A549 (cell line): Measurements from ENCODE around the gene GPR171. TPM values are rescaled to one million over a fixed set of nuclear protein-coding genes. Genes with fewer than 3 reads are reported as not detected.
"Not testable (repeated sequence)": the region's sequence is repeated elsewhere in the genome, so short reads cannot be mapped to it uniquely, and the experiment has no call there.

Experiments
- ATAC-seq, 2 experiments: fragments of 200-7000 bp in 1 of 2; fragments of >200 bp in 1 of 2; cut with Nextera tagmentation in 1 of 2; cut with Tn5 transposase in 1 of 2; 3 replicates each; pipeline versions ENCODE4 v1.8.0 to v1.9.1; 2018 to 2020; ENCODE audit warnings: mild to moderate bottlenecking in 1 of 2, moderate library complexity in 1 of 2
- CTCF ChIA-PET: fragments of 300-600 bp; sonication (Branson Sonifier 250); formaldehyde crosslinking; extraction: SDS; loops from one replicate; lab custom pipeline; 2021; ENCODE audit warnings: antibody characterized with exemption, inconsistent platforms; lab: Yijun Ruan, JAX
- POLR2A ChIA-PET: fragments of 350-600 bp; formaldehyde crosslinking; extraction: SDS; loops from one replicate; lab custom pipeline; 2021; ENCODE audit warnings: antibody characterized with exemption, inconsistent platforms; lab: Yijun Ruan, JAX
- DNase-seq, 2 experiments: peaks; one replicate each; pipeline versions ENCODE4 v3.0.0 to v3.0.0-alpha.2; 2011 to 2016; ENCODE audit warnings: low read depth in 1 of 2, low spot score in 1 of 2
- FAIRE-seq: peaks from 2 replicates; lab custom pipeline; 2011; peaks lifted over from hg19 to GRCh38; lab: Jason Lieb, UNC
- H3K27ac ChIP-seq, 2 experiments: fragments of >200 bp; sonication (Bioruptor Twin); formaldehyde crosslinking; 3 replicates each; pipeline ENCODE4 v1.5.1; 2016 to 2017
- H3K4me1 ChIP-seq: fragments of >200 bp; sonication (Bioruptor Twin); formaldehyde crosslinking; 3 replicates; pipeline ENCODE4 v1.6.1; 2016
- H3K4me2 ChIP-seq: fragments of >200 bp; sonication (Bioruptor Twin); formaldehyde crosslinking; 3 replicates; pipeline ENCODE4 v1.6.1; 2016
- H3K4me3 ChIP-seq: fragments of >200 bp; sonication (Bioruptor Twin); formaldehyde crosslinking; 3 replicates; pipeline ENCODE4 v1.5.1; 2016
- H3K9me3 ChIP-seq: fragments of >200 bp; sonication (Bioruptor Twin); formaldehyde crosslinking; 3 replicates; pipeline ENCODE4 v1.6.1; 2016
- BCL3 ChIP-seq: fragments of >200 bp; sonication (Bioruptor Twin); formaldehyde crosslinking; IDR thresholded peaks from 3 replicates; pipeline ENCODE4 v1.6.1; 2016
- CBX2 ChIP-seq: fragments of 200-600 bp; sonication (generic); IDR thresholded peaks from 2 replicates; pipeline ENCODE4 v1.6.1; 2016; ENCODE audit warnings: low read depth, mild to moderate bottlenecking, borderline replicate concordance
- CBX8 ChIP-seq: fragments of 200-600 bp; sonication (generic); IDR thresholded peaks from 2 replicates; pipeline ENCODE4 v1.6.1; 2016
- CTCF ChIP-seq: fragments of >200 bp; sonication (Bioruptor Twin); formaldehyde crosslinking; IDR thresholded peaks from 3 replicates; pipeline ENCODE4 v1.5.1; 2016
- E2F6 ChIP-seq: IDR thresholded peaks from 2 replicates; pipeline ENCODE4 v1.6.1; 2012; ENCODE audit warnings: low read depth, borderline replicate concordance
- ELK1 ChIP-seq: fragments of 150-350 bp; IDR thresholded peaks from 2 replicates; pipeline ENCODE4 v1.6.1; 2014; ENCODE audit warnings: low read depth, mild to moderate bottlenecking, low read length
- FOSB ChIP-seq: fragments of 250-450 bp; sonication (Bioruptor Pico); IDR thresholded peaks from 2 replicates; pipeline ENCODE4 v1.5.0; 2020; ENCODE audit warnings: mild to moderate bottlenecking, moderate library complexity
- FOXS1 ChIP-seq: fragments of 250-450 bp; sonication (Bioruptor Pico); IDR thresholded peaks from 2 replicates; pipeline ENCODE4 v1.5.0; 2020; ENCODE audit warnings: mild to moderate bottlenecking, moderate library complexity
- JUN ChIP-seq, 2 experiments: fragments of >200 bp; sonication (Bioruptor Twin); formaldehyde crosslinking; IDR thresholded peaks; 2 replicates in 1 of 2; 3 replicates in 1 of 2; pipeline ENCODE4 v1.6.1; 2016 to 2017
- KDM1A ChIP-seq: fragments of 200-600 bp; sonication (generic); IDR thresholded peaks from 2 replicates; pipeline ENCODE4 v1.6.1; 2016; ENCODE audit warnings: low read depth, mild to moderate bottlenecking
- MYC ChIP-seq: IDR thresholded peaks from 2 replicates; pipeline ENCODE4 v1.6.1; 2012; ENCODE audit warnings: mild to moderate bottlenecking, inconsistent platforms, low read length, improper control_type of control experiment, borderline replicate concordance
- NFE2L2 ChIP-seq: fragments of 150-350 bp; conservative IDR thresholded peaks from 2 replicates; pipeline ENCODE4 v1.6.1; 2014; ENCODE audit warnings: low read length
- NPAS2 ChIP-seq: fragments of 250-450 bp; sonication (Bioruptor Pico); IDR thresholded peaks from 2 replicates; pipeline ENCODE4 v1.8.0; 2022; ENCODE audit warnings: mild to moderate bottlenecking, moderate library complexity, borderline replicate concordance
- POLR2A ChIP-seq: IDR thresholded peaks from 2 replicates; pipeline ENCODE4 v1.6.1; 2012; ENCODE audit warnings: mild to moderate bottlenecking, low read length
- POLR2AphosphoS2 ChIP-seq: conservative IDR thresholded peaks from 2 replicates; pipeline ENCODE4 v1.6.1; 2012; ENCODE audit warnings: low read length, improper control_type of control experiment, inconsistent platforms
- RAD21 ChIP-seq, 2 experiments: fragments of >200 bp in 1 of 2; sonication (Bioruptor Twin) in 1 of 2; formaldehyde crosslinking in 1 of 2; IDR thresholded peaks in 1 of 2; conservative IDR thresholded peaks in 1 of 2; 2 replicates in 1 of 2; 3 replicates in 1 of 2; pipeline ENCODE4 v1.6.1; 2012 to 2018; ENCODE audit warnings: inconsistent platforms in 1 of 2
- RCOR1 ChIP-seq: fragments of 150-350 bp; IDR thresholded peaks from 2 replicates; pipeline ENCODE4 v1.6.1; 2014; ENCODE audit warnings: antibody characterized with exemption, low read length, low read depth
- TFCP2L1 ChIP-seq: fragments of 250-450 bp; sonication (Bioruptor Pico); IDR thresholded peaks from 2 replicates; pipeline ENCODE4 v1.5.0; 2021; ENCODE audit warnings: mild to moderate bottlenecking
- TP53 ChIP-seq: fragments of 250-450 bp; sonication (Bioruptor Pico); IDR thresholded peaks from 2 replicates; pipeline ENCODE4 v1.5.0; 2021; ENCODE audit warnings: mild to moderate bottlenecking, moderate library complexity
- USF2 ChIP-seq: fragments of 450-650 bp; IDR thresholded peaks from 2 replicates; pipeline ENCODE4 v1.6.1; 2014; ENCODE audit warnings: antibody characterized with exemption
- ZFP36 ChIP-seq: fragments of 450-650 bp; IDR thresholded peaks from 2 replicates; pipeline ENCODE4 v1.6.1; 2014; ENCODE audit warnings: borderline replicate concordance; ENCODE audit not compliant: partially characterized antibody
- WGBS: methylation state at CpG from one replicate; pipeline ENCODE4 v1.1.6; 2017; ENCODE audit errors: missing lambda C conversion rate; 5-methylcytosine and 5-hydroxymethylcytosine counted together
- polyA plus RNA-seq, 4 experiments: library from polyadenylated mRNA; depleted of rRNA in 3 of 4; stranded (reverse); fragments of >200 nt; fragmentation: RNase III in 1 of 4; extraction: RNeasy Plus Mini Kit Qiagen cat#74134 plus additional on column Dnase treatment in 1 of 4; gene quantifications; 2 replicates in 3 of 4; 3 replicates in 1 of 4; pipeline ENCODE4 v1.2.3, GENCODE V29; 2011 to 2017

Gene GPR171
- polyA plus RNA-seq, 2 of the 4 experiments (the other 2 are of a cell fraction), result not detected

GRCh38 chr3:151171145-151171757, 31.8 kb downstream of the GPR171 start:
- TF ChIP-seq CBX2, result no peak
- no peak for TF ChIP-seq BCL3
- TF ChIP-seq RAD21 (conservative IDR thresholded peaks at IDR 0.05 in 1 of 2, IDR thresholded peaks at IDR 0.05 in 1 of 2), result no peak
- no peak for TF ChIP-seq ZFP36
- TF ChIP-seq TFCP2L1, result no peak
- TF ChIP-seq NFE2L2, result no peak
- no peak for TF ChIP-seq TP53 (CRISPR knock-in tag)
- no peak for TF ChIP-seq MYC
- ATAC-seq, result peak in 1 of 2 experiments; percentile 15; a peak in 1 of 6 replicates
- ChIA-PET POLR2A (no interaction called here), CTCF (interaction anchor here (1.3 to 6.2 kb wide), 4 partner anchors 15 to 113 kb away, joined by 7 to 161 read pairs (median 8); partner anchors contain the start of gene P2RY14)
- H3K27ac ChIP-seq, result no peak overlapping the region
- H3K4me3 ChIP-seq, result no peak overlapping the region
- FAIRE-seq, result no peak
- H3K4me1 ChIP-seq, result no peaks in the 10 kb centered on the region
- H3K9me3 ChIP-seq, result no peaks in the 10 kb centered on the region
- 79% methylated on average over 5 of the region's 5 CpGs for WGBS
- H3K4me2 ChIP-seq, result no peak overlapping the region
- no peak for DNase-seq

- CTCF ChIA-PET, result interaction anchor here (2.1 to 6.2 kb wide), 5 partner anchors 8 to 749 kb away, joined by 10 to 161 read pairs (median 14); partner anchors contain the start of gene P2RY14
- POLR2A ChIA-PET, H3K4me3 ChIP-seq, H3K27ac ChIP-seq, H3K9me3 ChIP-seq, H3K4me2 ChIP-seq, ATAC-seq, FAIRE-seq, DNase-seq, H3K4me1 ChIP-seq: not testable (repeated sequence)
- 76% methylated on average over 9 of the region's 9 CpGs for WGBS
These were observed 32.9 kb downstream of the GPR171 start for GRCh38 chr3:151169948-151170679.

- no peak overlapping the region for H3K27ac ChIP-seq
- TF ChIP-seq JUN (IDR thresholded peaks at IDR 0.05) (no peak), CBX8 (no peak), ZFP36 (no peak), RCOR1 (no peak), FOSB (no peak), POLR2AphosphoS2 (no peak), CTCF (no peak), KDM1A (no peak), POLR2A (no peak), FOXS1 (CRISPR knock-in tag) (no peak), ELK1 (no peak), E2F6 (no peak), USF2 (no peak), BCL3 (no peak), TFCP2L1 (no peak), MYC (no peak), CBX2 (no peak), NPAS2 (CRISPR knock-in tag) (no peak)
- no peaks in the 10 kb centered on the region for H3K4me1 ChIP-seq
- ATAC-seq (no peak), DNase-seq (no peak), FAIRE-seq (no peak)
- 86% methylated on average over 9 of the region's 9 CpGs for WGBS
- ChIA-PET CTCF (interaction anchor here (0.6 to 6.2 kb wide), 25 partner anchors 8 to 750 kb away, joined by 3 to 161 read pairs (median 12); partner anchors contain the start of genes P2RY13 and P2RY14), POLR2A (no interaction called here)
- H3K4me2 ChIP-seq, result no peak overlapping the region
- no peaks in the 10 kb centered on the region for H3K9me3 ChIP-seq
- no peak overlapping the region for H3K4me3 ChIP-seq
These were observed 33.6 kb downstream of the GPR171 start for GRCh38 chr3:151169262-151169947.
